Spleen (tissue), 11 donors: Measurements from ENCODE around the gene ZYX. TPM values are rescaled to one million over a fixed set of nuclear protein-coding genes. Genes with fewer than 3 reads are reported as not detected.

Experiments used
- DNase-seq: peaks from one replicate; pipeline ENCODE4 v3.0.0-alpha.2; 2020
- H3K27ac ChIP-seq, 8 donors: fragments of 200-600 bp; sonication (generic) in 7 of 8; 1 replicate in 4 of 8; 2 replicates in 4 of 8; pipeline versions ENCODE4 v1.5.0 to v1.8.0; 2016 to 2021; ENCODE audit warnings: inconsistent platforms in 4 of 8, mild to moderate bottlenecking in 4 of 8, moderate library complexity in 1 of 8
- H3K27me3 ChIP-seq, 7 donors: fragments of 200-600 bp; sonication (generic) in 6 of 7; replicated peaks in 1 of 7; 1 replicate in 4 of 7; 2 replicates in 3 of 7; pipeline versions ENCODE4 v1.5.0 to v1.8.0; 2016 to 2021; ENCODE audit warnings: inconsistent platforms in 3 of 7, mild to moderate bottlenecking in 1 of 7
- H3K36me3 ChIP-seq, 6 donors: fragments of 200-600 bp; sonication (generic) in 5 of 6; 1 replicate in 4 of 6; 2 replicates in 2 of 6; pipeline versions ENCODE4 v1.5.0 to v1.8.0; 2016 to 2021; ENCODE audit warnings: inconsistent platforms in 2 of 6
- H3K4me1 ChIP-seq, 6 donors: fragments of 200-600 bp; sonication (generic) in 5 of 6; 1 replicate in 3 of 6; 2 replicates in 3 of 6; pipeline versions ENCODE4 v1.5.0 to v1.8.0; 2016 to 2021; ENCODE audit warnings: inconsistent platforms in 3 of 6
- H3K4me3 ChIP-seq, 8 donors: fragments of 200-600 bp; sonication (generic) in 7 of 8; 1 replicate in 4 of 8; 2 replicates in 4 of 8; pipeline versions ENCODE4 v1.5.0 to v1.8.0; 2016 to 2021; ENCODE audit warnings: inconsistent platforms in 4 of 8, mild to moderate bottlenecking in 4 of 8, moderate library complexity in 2 of 8
- H3K9me3 ChIP-seq, 8 donors: fragments of 200-600 bp; sonication (generic) in 7 of 8; 1 replicate in 4 of 8; 2 replicates in 4 of 8; pipeline versions ENCODE4 v1.5.0 to v1.8.0; 2016 to 2021; ENCODE audit warnings: inconsistent platforms in 4 of 8
- CTCF ChIP-seq, 11 experiments: fragments of 200-600 bp in 7 of 11; fragments of 450-650 bp in 4 of 11; sonication (generic) in 4 of 11; IDR thresholded peaks in 8 of 11; conservative IDR thresholded peaks in 3 of 11; 1 replicate in 7 of 11; 2 replicates in 4 of 11; pipeline versions ENCODE4 v1.4.0 to v1.8.0; 2016 to 2021; ENCODE audit warnings: antibody characterized with exemption in 11 of 11, inconsistent platforms in 4 of 11, mild to moderate bottlenecking in 1 of 11
- POLR2A ChIP-seq, 3 donors: fragments of 450-650 bp; IDR thresholded peaks; one replicate each; pipeline ENCODE4 v1.5.1; 2017; ENCODE audit warnings: antibody characterized with exemption in 3 of 3, mild to moderate bottlenecking in 1 of 3
- POLR2AphosphoS5 ChIP-seq, 3 donors: sonication (generic); formaldehyde crosslinking; IDR thresholded peaks; one replicate each; pipeline ENCODE4 v1.5.1; 2017; ENCODE audit warnings: antibody characterized with exemption in 3 of 3
- WGBS, 5 donors: extraction: QIAGEN DNeasy Blood & Tissue Kit in 3 of 5; methylation state at CpG; one replicate each; pipeline versions ENCODE4 v1.1.5 to v1.1.7; 2013 to 2018; 5-methylcytosine and 5-hydroxymethylcytosine counted together
- intact Hi-C: fragments of 100-400 bp; cut with DNase I; formaldehyde crosslinking; loops from one replicate; pipeline ENCODE4 v1.15.0; 2023; ENCODE audit warnings: low total_unique reads
- polyA plus RNA-seq, 3 donors: library from polyadenylated mRNA; stranded (reverse); fragments of 200-250 nt; gene quantifications; one replicate each; pipeline ENCODE4 v1.2.1, GENCODE V29; 2013
- total RNA-seq, 7 donors: library from RNA; depleted of rRNA in 3 of 7; stranded (reverse); fragments of >200 nt in 3 of 7; fragmentation: NEBNext Ultra II Directional in 4 of 7; extraction: Animal tissue kit (Norgen Biotek cat#: 25700) in 4 of 7; gene quantifications; one replicate each; pipeline versions ENCODE4 v1.1.0 to v1.2.1, GENCODE V29; 2016 to 2021
- donor health status: healthy with polysubstance abuse.
- donor health status: DM: no; HTN: no; CAD: no; lungs with moderate emphysema.
- donor health status: DM: no; HTN: no; CAD: no.
- donor health status: Bipolar disorder and iron deficiency.
- donor health status: healthy.
- donor health status: DM: no; HTN: no; CAD: no.
- donor health status: DM: yes; HTN: yes; CAD: no.

Gene ZYX
- total and polyA plus RNA-seq, 10 donors, result 50.3 to 439 (median 187) TPM

DNA sequence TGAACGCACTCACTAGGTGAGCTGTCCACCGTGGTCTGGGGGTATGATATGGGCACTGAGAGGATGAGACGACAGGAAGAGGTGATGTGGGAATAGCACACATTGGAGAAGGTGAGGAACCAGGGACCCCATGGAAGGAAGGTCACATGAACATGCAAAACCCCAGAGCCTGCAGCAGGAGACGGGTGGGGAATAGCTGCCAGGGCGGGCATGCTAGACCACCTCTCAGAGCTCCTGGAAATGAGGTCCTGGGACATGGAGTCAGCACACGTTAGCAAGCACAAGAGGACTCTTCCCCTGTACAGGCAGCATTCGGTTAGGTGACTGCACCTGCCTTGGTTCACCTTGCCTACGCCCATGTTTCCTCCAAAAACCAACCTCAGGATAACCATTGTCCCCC, 26.8 kb upstream of the ZYX start:
- Histone ChIP-seq H3K9me3 (no peaks in the 10 kb centered on the region), H3K4me3 (no peak overlapping the region), H3K27ac (no peak overlapping the region), H3K4me1 (no peaks in the 10 kb centered on the region), H3K27me3 (peaks cover 0 to 25% (median 0%) of the 10 kb centered on the region in 7 donors), H3K36me3 (no peaks in the 10 kb centered on the region)
- WGBS, 5 donors, result 86 to 94% (median 87%) methylated on average over 8 of the region's 8 CpGs
- DNase-seq, result no peak
- TF ChIP-seq POLR2AphosphoS5 (IDR thresholded peaks at IDR 0.05) (no peak), CTCF (IDR thresholded peaks at IDR 0.05 in 8 of 11, conservative IDR thresholded peaks at IDR 0.05 in 3 of 11) (no peak), POLR2A (IDR thresholded peaks at IDR 0.05) (no peak)
- intact Hi-C loops, result no loop called here

DNA sequence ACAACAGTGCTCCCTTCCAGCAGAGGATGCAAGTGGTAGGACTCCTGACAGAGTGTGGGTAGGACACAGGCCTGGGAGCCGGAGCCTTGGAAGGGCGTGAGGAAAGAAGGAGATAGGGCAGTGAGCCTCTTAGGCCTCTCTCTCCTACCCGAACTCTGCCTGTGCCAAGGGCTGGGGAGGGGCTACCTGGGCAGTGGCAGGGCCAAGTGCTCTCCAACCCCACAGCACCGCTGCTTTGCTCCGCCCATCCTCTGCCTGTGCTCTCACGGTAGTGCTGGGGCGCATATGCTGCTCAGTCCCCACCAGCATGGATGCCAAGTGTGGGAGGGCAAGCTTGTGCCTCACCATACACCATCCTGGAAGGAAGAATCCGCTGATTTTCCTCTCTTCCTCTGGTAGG, 26.2 kb upstream of the ZYX start:
- intact Hi-C loops, result no loop called here
- Histone ChIP-seq H3K27me3 (peaks cover 0 to 31% (median 0%) of the 10 kb centered on the region in 7 donors), H3K4me1 (no peaks in the 10 kb centered on the region), H3K27ac (no peak overlapping the region), H3K9me3 (no peaks in the 10 kb centered on the region), H3K36me3 (no peaks in the 10 kb centered on the region), H3K4me3 (no peak overlapping the region)
- WGBS, 5 donors, result 81 to 97% (median 90%) methylated on average over 8 of the region's 8 CpGs
- no peak for TF ChIP-seq POLR2A (IDR thresholded peaks at IDR 0.05)
- no peak for DNase-seq

DNA sequence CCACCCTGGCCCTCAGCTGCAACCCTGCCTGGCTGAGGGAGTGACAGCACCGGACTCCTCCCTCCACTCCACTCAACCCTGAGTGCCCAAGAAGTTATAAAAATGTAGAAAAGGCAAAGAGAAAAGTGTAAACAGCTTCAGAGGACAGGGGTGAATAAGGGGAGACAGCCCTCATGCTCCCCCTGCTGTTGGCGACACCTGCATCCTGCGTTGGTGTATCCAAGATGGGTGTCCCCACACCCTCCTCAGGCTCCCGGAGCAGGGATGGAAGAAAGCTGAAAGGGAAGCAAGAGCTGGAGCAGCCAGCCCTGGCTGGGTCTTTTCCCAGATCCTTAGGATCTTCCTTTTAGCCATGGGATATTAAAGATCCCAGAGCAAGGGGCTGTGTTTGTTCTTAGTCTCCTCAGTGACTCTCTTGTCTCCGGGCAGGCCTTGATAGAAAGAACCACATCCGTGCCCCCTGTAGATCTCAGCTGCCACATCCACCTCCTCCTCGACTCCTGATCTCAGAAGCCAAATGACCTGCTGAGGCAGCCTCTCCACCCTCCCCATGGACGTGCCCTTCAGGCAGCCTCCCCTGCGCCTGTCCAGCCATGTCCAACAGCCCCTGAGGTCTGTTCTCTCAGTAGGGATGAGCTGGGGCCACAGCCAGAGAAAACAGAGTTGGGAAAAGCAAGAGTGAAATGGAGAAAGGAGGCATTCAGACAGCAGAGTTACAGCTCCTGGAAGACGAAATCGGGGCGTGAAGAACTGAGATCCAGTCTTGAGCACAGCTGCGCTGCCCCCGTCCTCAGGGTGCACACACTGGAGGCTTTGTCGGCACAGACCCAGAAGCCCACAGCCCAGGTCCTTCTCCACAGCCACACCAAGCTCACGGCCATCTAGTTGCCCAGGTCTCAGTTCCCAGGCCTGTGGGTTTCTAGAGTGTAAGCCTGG, 25.4 kb upstream of the ZYX start:
- Histone ChIP-seq H3K27me3 (peaks cover 0 to 39% (median 0%) of the 10 kb centered on the region in 7 donors), H3K9me3 (no peaks in the 10 kb centered on the region), H3K4me1 (no peaks in the 10 kb centered on the region), H3K36me3 (no peaks in the 10 kb centered on the region), H3K27ac (no peak overlapping the region), H3K4me3 (no peak overlapping the region)
- TF ChIP-seq CTCF (IDR thresholded peaks at IDR 0.05 in 8 of 11, conservative IDR thresholded peaks at IDR 0.05 in 3 of 11), result no peak
- TF ChIP-seq POLR2AphosphoS5 (IDR thresholded peaks at IDR 0.05), result no peak
- TF ChIP-seq POLR2A (IDR thresholded peaks at IDR 0.05), result no peak
- WGBS, 5 donors, result 88 to 94% (median 92%) methylated on average over 16 of the region's 16 CpGs
- no peak for DNase-seq
- intact Hi-C loops, result no loop called here

DNA sequence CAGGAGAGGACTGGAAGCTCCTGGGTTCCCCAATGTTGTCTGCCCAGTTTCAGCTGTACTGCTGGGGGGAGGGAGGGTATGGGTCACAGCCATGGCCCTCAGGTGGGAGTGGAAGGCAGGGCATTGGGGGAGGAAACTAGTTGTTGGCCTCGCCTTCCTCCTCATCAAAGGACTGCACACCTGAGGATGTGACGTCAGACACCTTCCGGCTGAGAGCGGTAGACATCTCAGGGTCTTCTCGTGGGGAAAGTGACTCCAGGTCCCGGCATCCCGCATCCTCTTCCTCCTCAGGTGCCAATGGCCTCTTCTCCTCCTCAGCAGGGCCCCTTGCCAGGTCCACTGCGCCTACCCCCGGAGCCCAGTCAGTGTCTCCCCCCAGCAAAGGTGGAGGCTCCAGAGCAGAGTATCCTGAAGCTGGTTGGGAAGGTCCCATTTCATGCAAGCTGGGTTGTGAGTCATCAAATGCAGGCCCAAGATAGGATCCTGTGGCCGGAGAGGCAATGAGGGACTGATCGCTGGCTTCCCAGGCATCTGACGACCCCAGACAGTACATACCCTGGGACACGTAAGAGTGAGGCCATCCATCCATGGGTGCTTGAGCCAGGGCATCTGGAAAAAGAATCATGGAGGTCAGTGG, 24.6 kb upstream of the ZYX start:
- Histone ChIP-seq H3K9me3 (no peaks in the 10 kb centered on the region), H3K36me3 (no peaks in the 10 kb centered on the region), H3K27ac (no peak overlapping the region), H3K27me3 (peaks cover 0 to 44% (median 4%) of the 10 kb centered on the region in 7 donors), H3K4me3 (no peak overlapping the region), H3K4me1 (peaks cover 0 to 3% (median under 1%) of the 10 kb centered on the region in 6 donors)
- intact Hi-C loops, result no loop called here
- DNase-seq, result no peak
- no peak for TF ChIP-seq POLR2AphosphoS5 (IDR thresholded peaks at IDR 0.05)
- no peak for TF ChIP-seq CTCF (IDR thresholded peaks at IDR 0.05 in 8 of 11, conservative IDR thresholded peaks at IDR 0.05 in 3 of 11)
- TF ChIP-seq POLR2A (IDR thresholded peaks at IDR 0.05), result no peak
- WGBS, 5 donors, result 79 to 95% (median 94%) methylated on average over 13 of the region's 13 CpGs
